ENCODE measurements around the gene DEUP1. TPM values are rescaled to one million over a fixed set of nuclear protein-coding genes. Genes with fewer than 3 reads are reported as not detected.

DEUP1 gene
- total and polyA plus RNA-seq, 4 donors: 0.09 to 0.19 TPM; not detected in 2

DNA sequence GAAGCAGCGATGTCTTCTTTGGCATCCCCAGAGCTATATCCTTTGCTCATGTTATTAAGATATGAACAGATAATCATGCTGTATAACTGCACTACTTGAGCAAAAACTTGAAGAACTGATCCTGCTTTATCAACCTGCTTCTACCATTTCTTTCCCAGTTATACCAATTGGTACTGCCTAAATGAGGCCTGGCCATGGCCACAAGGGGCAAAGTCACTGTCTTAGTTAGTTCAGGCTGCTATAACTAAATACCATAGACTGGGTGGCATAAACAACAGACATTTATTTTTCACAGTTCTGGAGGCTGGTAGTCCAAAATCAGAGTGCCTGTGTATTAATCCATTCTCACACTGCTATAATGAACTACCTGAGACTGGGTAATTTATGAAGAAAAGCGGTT, 37.5 kb downstream of the DEUP1 start:
- TF ChIP-seq EGR1 (IDR thresholded peaks at IDR 0.05; ENCODE audit: low read depth in 2 of 2) (no peak), HNF4A (conservative IDR thresholded peaks at IDR 0.05) (no peak), FOXA2 (IDR thresholded peaks at IDR 0.05) (no peak), YY1 (IDR thresholded peaks at IDR 0.05) (no peak), CTCF (IDR thresholded peaks at IDR 0.05; ENCODE audit: low read depth, low read length, missing input control) (no peak), RXRA (IDR thresholded peaks at IDR 0.05) (no peak), FOXA1 (IDR thresholded peaks at IDR 0.05) (no peak), TAF1 (conservative IDR thresholded peaks at IDR 0.05) (no peak), JUND (IDR thresholded peaks at IDR 0.05) (no peak), ATF3 (IDR thresholded peaks at IDR 0.05) (no peak)
- TF ChIP-seq, protein P1, sequence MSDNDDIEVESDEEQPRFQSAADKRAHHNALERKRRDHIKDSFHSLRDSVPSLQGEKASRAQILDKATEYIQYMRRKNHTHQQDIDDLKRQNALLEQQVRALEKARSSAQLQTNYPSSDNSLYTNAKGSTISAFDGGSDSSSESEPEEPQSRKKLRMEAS (IDR thresholded peaks at IDR 0.05): no peak
- TF ChIP-seq, protein P2, sequence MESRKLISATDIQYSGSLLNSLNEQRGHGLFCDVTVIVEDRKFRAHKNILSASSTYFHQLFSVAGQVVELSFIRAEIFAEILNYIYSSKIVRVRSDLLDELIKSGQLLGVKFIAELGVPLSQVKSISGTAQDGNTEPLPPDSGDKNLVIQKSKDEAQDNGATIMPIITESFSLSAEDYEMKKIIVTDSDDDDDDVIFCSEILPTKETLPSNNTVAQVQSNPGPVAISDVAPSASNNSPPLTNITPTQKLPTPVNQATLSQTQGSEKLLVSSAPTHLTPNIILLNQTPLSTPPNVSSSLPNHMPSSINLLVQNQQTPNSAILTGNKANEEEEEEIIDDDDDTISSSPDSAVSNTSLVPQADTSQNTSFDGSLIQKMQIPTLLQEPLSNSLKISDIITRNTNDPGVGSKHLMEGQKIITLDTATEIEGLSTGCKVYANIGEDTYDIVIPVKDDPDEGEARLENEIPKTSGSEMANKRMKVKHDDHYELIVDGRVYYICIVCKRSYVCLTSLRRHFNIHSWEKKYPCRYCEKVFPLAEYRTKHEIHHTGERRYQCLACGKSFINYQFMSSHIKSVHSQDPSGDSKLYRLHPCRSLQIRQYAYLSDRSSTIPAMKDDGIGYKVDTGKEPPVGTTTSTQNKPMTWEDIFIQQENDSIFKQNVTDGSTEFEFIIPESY (IDR thresholded peaks at IDR 0.05): no peak
- TF ChIP-seq, protein P3, sequence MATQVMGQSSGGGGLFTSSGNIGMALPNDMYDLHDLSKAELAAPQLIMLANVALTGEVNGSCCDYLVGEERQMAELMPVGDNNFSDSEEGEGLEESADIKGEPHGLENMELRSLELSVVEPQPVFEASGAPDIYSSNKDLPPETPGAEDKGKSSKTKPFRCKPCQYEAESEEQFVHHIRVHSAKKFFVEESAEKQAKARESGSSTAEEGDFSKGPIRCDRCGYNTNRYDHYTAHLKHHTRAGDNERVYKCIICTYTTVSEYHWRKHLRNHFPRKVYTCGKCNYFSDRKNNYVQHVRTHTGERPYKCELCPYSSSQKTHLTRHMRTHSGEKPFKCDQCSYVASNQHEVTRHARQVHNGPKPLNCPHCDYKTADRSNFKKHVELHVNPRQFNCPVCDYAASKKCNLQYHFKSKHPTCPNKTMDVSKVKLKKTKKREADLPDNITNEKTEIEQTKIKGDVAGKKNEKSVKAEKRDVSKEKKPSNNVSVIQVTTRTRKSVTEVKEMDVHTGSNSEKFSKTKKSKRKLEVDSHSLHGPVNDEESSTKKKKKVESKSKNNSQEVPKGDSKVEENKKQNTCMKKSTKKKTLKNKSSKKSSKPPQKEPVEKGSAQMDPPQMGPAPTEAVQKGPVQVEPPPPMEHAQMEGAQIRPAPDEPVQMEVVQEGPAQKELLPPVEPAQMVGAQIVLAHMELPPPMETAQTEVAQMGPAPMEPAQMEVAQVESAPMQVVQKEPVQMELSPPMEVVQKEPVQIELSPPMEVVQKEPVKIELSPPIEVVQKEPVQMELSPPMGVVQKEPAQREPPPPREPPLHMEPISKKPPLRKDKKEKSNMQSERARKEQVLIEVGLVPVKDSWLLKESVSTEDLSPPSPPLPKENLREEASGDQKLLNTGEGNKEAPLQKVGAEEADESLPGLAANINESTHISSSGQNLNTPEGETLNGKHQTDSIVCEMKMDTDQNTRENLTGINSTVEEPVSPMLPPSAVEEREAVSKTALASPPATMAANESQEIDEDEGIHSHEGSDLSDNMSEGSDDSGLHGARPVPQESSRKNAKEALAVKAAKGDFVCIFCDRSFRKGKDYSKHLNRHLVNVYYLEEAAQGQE (IDR thresholded peaks at IDR 0.05): no peak
- Histone ChIP-seq H3K4me1 (ENCODE audit: control insufficient read depth in 4 of 4, insufficient read depth in 4 of 4, low read length in 3 of 4) (no peaks in the 10 kb centered on the region), H3K27me3 (ENCODE audit: control insufficient read depth in 4 of 4, insufficient read depth in 4 of 4, low read length in 3 of 4) (no peaks in the 10 kb centered on the region), H3K36me3 (ENCODE audit: control insufficient read depth in 4 of 4, insufficient read depth in 3 of 4, low read depth in 1 of 4, low read length in 3 of 4) (no peaks in the 10 kb centered on the region), H3K9ac (ENCODE audit: low read depth in 1 of 2, low read length in 2 of 2) (no peak overlapping the region), H3K27ac (ENCODE audit: low read depth in 1 of 2, low read length in 2 of 2) (no peak overlapping the region), H3K9me3 (ENCODE audit: control insufficient read depth in 4 of 4, low read length in 3 of 4) (no peaks in the 10 kb centered on the region), H3K4me3 (ENCODE audit: low read depth in 1 of 3, low read length in 3 of 3) (no peak overlapping the region)
- DNase-seq (ENCODE audit: low spot score): no peak
- WGBS: 95% methylated on average over 2 of the region's 2 CpGs

- TF ChIP-seq JUND (IDR thresholded peaks at IDR 0.05) (no peak), RXRA (IDR thresholded peaks at IDR 0.05) (no peak), HNF4G (IDR thresholded peaks at IDR 0.05) (no peak), FOXA2 (IDR thresholded peaks at IDR 0.05) (no peak), SP1 (IDR thresholded peaks at IDR 0.05) (no peak), GABPA (IDR thresholded peaks at IDR 0.05 in 1 of 2, conservative IDR thresholded peaks at IDR 0.05 in 1 of 2) (no peak)
- TF ChIP-seq, protein P2 (IDR thresholded peaks at IDR 0.05): no peak
- TF ChIP-seq, protein P3 (IDR thresholded peaks at IDR 0.05): no peak
- H3K27me3 ChIP-seq (ENCODE audit: control insufficient read depth in 4 of 4, insufficient read depth in 4 of 4, low read length in 3 of 4): no peaks in the 10 kb centered on the region
- WGBS: 76% methylated on average over 2 of the region's 2 CpGs
- no peak overlapping the region for H3K4me3 ChIP-seq (ENCODE audit: low read depth in 1 of 3, low read length in 3 of 3)
- DNase-seq (ENCODE audit: low spot score): no peak
- no peak overlapping the region for H3K9ac ChIP-seq (ENCODE audit: low read depth in 1 of 2, low read length in 2 of 2)
- no peaks in the 10 kb centered on the region for H3K4me1 ChIP-seq (ENCODE audit: control insufficient read depth in 4 of 4, insufficient read depth in 4 of 4, low read length in 3 of 4)
- no peak overlapping the region for H3K27ac ChIP-seq (ENCODE audit: low read depth in 1 of 2, low read length in 2 of 2)
- H3K9me3 ChIP-seq (ENCODE audit: control insufficient read depth in 4 of 4, low read length in 3 of 4): no peaks in the 10 kb centered on the region
- H3K36me3 ChIP-seq (ENCODE audit: control insufficient read depth in 4 of 4, insufficient read depth in 3 of 4, low read depth in 1 of 4, low read length in 3 of 4): no peaks in the 10 kb centered on the region
These were observed 39.7 kb downstream of the DEUP1 start for GRCh38 chr11:93370260-93370659.

Measured in liver (tissue), 9 donors.